A673 (cell line): ENCODE results near the gene MGA.

ENCODE experiments used
- EZH2 ChIP-seq: fragments of 200-600 bp; sonication (generic); IDR thresholded peaks from 2 replicates; pipeline ENCODE4 v1.6.1; 2017; ENCODE audit warnings: borderline replicate concordance, low read depth, mild to moderate bottlenecking, mixed read lengths, antibody characterized with exemption, low read length; ENCODE audit not compliant: poor library complexity, severe bottlenecking
- TF ChIP-seq, protein P1 (sequence below): fragments of 300-800, 200-600 bp; sonication (generic); conservative IDR thresholded peaks from 2 replicates; pipeline ENCODE4 v1.5.1; 2017; ENCODE audit warnings: low read depth, mild to moderate bottlenecking, antibody characterized with exemption, low read length, moderate library complexity, mixed read lengths

DNA sequence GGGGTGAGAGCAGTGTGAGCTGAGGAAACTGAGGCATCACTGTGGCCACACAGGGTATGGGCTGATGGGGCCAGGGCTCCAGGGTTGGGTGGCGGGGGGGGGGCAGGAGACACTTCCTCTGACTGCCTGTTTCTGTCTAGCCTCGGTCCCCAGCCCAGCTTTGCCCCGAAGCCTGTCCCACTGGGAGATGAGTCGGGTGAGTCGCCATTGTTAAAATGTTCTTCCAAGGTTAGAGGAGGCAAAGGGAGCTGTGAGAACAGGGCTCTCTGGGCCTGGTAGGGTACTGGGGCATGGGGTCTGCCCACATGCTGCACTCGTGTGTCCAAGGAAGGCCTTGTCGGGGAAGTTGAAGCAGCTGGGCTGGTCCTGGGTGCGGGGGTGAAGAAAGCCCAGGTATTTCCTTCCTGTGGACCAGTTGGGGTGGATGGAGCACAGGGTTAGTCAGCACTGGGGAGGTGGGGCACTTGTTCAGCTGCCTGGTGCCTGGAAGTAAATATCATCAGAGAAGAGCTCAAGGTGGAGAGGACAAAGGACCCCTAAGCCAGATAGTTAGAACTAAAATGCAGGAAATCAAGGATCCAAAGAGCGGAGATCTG is 159.3 kb downstream of the MGA start:
- TF ChIP-seq, protein P1, sequence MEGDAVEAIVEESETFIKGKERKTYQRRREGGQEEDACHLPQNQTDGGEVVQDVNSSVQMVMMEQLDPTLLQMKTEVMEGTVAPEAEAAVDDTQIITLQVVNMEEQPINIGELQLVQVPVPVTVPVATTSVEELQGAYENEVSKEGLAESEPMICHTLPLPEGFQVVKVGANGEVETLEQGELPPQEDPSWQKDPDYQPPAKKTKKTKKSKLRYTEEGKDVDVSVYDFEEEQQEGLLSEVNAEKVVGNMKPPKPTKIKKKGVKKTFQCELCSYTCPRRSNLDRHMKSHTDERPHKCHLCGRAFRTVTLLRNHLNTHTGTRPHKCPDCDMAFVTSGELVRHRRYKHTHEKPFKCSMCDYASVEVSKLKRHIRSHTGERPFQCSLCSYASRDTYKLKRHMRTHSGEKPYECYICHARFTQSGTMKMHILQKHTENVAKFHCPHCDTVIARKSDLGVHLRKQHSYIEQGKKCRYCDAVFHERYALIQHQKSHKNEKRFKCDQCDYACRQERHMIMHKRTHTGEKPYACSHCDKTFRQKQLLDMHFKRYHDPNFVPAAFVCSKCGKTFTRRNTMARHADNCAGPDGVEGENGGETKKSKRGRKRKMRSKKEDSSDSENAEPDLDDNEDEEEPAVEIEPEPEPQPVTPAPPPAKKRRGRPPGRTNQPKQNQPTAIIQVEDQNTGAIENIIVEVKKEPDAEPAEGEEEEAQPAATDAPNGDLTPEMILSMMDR: no peak
- TF ChIP-seq EZH2: no peak
